22Rv1 (cell line): ENCODE measurements around the gene WDR90.

Experiments used
- H3K27ac ChIP-seq: fragments of 450-650 bp; 2 replicates; pipeline ENCODE4 v1.5.1; 2017
- ZFX ChIP-seq: fragments of 450-650 bp; IDR thresholded peaks from 2 replicates; pipeline ENCODE4 v1.6.1; 2017; ENCODE audit warnings: antibody characterized with exemption, borderline replicate concordance
- TF ChIP-seq, protein P1 (sequence below): fragments of 450-650 bp; IDR thresholded peaks from 2 replicates; pipeline ENCODE4 v1.5.1; 2017; ENCODE audit warnings: mild to moderate bottlenecking

Gene WDR90

DNA sequence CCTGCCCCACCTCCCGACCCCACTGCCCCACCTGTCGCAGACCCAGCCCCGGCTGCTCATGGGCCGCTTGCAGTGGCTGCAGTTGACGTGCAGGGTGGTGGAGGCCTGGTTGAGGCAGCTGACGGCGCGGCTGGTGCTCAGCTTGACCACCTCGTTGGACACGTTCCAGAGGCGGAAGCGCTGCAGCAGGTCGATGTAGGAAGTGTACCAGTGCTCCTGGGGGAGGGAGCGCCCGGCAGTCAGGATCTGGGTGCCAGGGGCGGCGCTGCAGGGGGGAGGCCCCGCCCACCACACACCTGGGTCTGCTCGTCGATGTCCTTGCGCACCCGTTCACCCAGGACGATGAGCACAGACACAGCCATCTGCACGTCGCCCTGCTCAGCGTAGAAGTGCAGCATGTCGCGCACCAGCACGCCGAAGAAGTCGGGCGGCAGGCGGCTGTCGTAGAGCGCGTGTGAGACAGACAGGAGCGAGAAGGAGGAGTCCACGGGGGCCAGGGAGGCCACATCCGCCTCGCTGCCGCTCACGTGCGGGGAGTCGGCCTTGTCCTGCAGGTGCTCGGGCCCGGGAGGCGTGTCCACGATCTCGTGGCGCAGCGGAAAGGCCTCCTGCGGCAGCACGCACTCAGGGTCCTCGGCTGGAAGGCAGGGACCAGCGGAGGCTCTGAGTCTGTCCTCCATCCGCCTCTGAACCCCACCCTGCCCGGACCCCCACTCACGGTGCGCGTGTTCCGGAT lies 36.0 kb downstream of the WDR90 start:
- TF ChIP-seq, protein P1, sequence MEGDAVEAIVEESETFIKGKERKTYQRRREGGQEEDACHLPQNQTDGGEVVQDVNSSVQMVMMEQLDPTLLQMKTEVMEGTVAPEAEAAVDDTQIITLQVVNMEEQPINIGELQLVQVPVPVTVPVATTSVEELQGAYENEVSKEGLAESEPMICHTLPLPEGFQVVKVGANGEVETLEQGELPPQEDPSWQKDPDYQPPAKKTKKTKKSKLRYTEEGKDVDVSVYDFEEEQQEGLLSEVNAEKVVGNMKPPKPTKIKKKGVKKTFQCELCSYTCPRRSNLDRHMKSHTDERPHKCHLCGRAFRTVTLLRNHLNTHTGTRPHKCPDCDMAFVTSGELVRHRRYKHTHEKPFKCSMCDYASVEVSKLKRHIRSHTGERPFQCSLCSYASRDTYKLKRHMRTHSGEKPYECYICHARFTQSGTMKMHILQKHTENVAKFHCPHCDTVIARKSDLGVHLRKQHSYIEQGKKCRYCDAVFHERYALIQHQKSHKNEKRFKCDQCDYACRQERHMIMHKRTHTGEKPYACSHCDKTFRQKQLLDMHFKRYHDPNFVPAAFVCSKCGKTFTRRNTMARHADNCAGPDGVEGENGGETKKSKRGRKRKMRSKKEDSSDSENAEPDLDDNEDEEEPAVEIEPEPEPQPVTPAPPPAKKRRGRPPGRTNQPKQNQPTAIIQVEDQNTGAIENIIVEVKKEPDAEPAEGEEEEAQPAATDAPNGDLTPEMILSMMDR: no peak
- peak overlapping the region; percentile 98 for H3K27ac ChIP-seq

- no peak for TF ChIP-seq ZFX
- TF ChIP-seq, protein P1: peak; percentile 90
- peak overlapping the region; percentile 98 for H3K27ac ChIP-seq
Measured at GRCh38 chr16:685967-686366, 36.8 kb downstream of the WDR90 start.

GRCh38 chr16:686459-687260 lies 37.5 kb downstream of the WDR90 start:
- peak overlapping the region; percentile 98 for H3K27ac ChIP-seq
- TF ChIP-seq ZFX: no peak
- TF ChIP-seq, protein P1: no peak

- no peak for TF ChIP-seq ZFX
- TF ChIP-seq, protein P1: no peak
- peak overlapping the region; percentile 98; the same call in 1 of the 2 replicates for H3K27ac ChIP-seq
Measured at GRCh38 chr16:687499-687898, 38.3 kb downstream of the WDR90 start.

DNA sequence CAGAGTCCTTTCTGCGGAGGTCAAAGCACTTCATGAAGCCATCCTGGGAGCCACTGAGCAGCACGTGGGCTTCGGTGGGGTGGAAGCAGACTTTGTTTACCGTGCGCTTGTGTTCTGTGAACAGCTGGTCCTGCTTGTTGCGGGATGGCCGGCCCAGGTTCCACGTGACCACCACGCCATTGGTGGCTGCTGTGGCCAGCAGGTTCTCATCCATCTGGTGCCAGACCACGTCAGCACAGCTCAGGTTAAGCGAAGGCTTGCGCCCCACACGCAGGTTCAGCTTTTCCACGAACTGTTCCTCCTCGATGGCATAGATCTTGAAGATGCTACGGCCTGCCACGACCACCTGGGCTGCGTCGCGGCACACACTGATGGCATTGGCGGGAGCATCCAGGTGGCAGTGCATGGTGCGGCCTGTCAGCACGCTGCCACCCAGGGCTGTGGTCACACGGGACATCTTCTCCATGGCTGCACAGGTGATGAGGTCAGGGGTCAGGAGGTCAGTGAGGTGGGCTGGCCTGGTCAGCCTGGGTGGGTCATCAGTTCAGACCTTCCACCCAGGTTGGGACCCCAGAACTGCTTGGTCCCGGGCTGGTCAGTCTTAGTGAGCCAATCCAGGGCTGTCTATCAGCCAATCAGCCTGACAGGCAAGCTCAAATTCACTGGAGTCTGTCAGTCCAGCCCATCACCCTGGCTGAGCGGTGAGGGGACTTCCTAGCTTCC lies 40.2 kb downstream of the WDR90 start:
- TF ChIP-seq ZFX: no peak
- TF ChIP-seq, protein P1: no peak
- peak overlapping the region; percentile 98 for H3K27ac ChIP-seq

- H3K27ac ChIP-seq: peak overlapping the region; percentile 98
Measured at GRCh38 chr16:691242-691641, 42.1 kb downstream of the WDR90 start.

DNA sequence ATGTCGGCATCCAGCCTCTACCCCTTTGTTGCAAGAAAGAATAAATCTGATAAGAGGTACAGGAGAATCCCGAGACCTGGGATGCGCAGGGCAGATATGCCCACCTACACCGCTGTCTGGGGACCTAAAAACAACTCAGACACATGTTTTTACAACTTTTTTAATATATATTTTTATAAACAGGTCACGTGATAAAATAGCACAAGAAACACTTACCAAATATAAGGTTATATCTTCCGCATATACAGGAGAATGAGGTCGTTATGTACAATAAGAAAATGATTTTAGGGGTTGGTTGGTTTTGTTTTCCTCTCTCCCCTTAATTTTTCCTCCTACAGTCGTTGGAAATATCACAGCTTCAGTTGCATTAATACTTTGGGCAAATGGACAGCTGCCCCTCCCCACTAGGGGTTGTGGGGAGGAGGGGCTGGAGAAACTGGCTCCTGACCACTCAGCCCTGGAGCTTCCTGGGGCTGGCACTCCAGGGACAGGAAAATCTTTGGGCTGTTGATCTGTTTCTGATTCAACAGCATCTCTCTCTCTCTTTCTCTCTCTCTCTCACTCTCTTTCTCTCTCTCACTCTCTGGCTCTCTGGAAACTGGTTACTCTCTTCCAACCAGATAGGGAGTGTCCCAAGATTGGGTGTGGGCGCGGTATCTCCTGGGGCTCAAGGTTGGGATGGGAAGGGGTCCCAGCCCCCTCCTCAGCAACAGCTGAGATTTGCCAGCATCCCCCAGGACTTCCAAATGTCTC lies 43.4 kb downstream of the WDR90 start:
- peak overlapping the region; percentile 98 for H3K27ac ChIP-seq
- TF ChIP-seq, protein P1: no peak
- no peak for TF ChIP-seq ZFX
